GM12878 (cell line): ENCODE results near the gene AGMAT. TPM values are rescaled to one million over a fixed set of nuclear protein-coding genes. Genes with fewer than 3 reads are reported as not detected.

Source experiments
- BACH1 ChIP-seq: fragments of 450-650 bp; IDR thresholded peaks from 2 replicates; pipeline ENCODE4 v1.6.1; 2017; ENCODE audit warnings: mild to moderate bottlenecking, borderline replicate concordance
- BMI1 ChIP-seq: fragments of 450-650 bp; IDR thresholded peaks from 2 replicates; pipeline ENCODE4 v1.6.1; 2016; ENCODE audit warnings: mild to moderate bottlenecking, moderate library complexity, borderline replicate concordance
- BRCA1 ChIP-seq: IDR thresholded peaks from 2 replicates; pipeline ENCODE4 v1.6.1; 2011; ENCODE audit warnings: low read depth, low read length, improper control_type of control experiment
- CBFB ChIP-seq: IDR thresholded peaks from 2 replicates; pipeline ENCODE4 v1.6.1; 2016; ENCODE audit warnings: antibody characterized with exemption, low read depth
- CBX3 ChIP-seq: fragments of 200-600 bp; sonication (generic); IDR thresholded peaks from 2 replicates; pipeline ENCODE4 v1.6.1; 2016; ENCODE audit warnings: low read depth, borderline replicate concordance
- CEBPB ChIP-seq, 2 experiments: fragments of 150-350 bp in 1 of 2; IDR thresholded peaks; 2 replicates each; pipeline ENCODE4 v1.6.1; 2012 to 2014; ENCODE audit warnings: low read depth in 2 of 2, low read length in 2 of 2, borderline replicate concordance in 1 of 2, inconsistent platforms in 1 of 2
- CHD2 ChIP-seq: IDR thresholded peaks from 2 replicates; pipeline ENCODE4 v1.6.1; 2011; ENCODE audit warnings: low read depth, low read length, improper control_type of control experiment, borderline replicate concordance
- CUX1 ChIP-seq: IDR thresholded peaks from 2 replicates; pipeline ENCODE4 v1.6.1; 2012; ENCODE audit warnings: improper control_type of control experiment, low read depth, low read length; ENCODE audit not compliant: insufficient replicate concordance
- HDGF ChIP-seq: fragments of 450-650 bp; IDR thresholded peaks from 2 replicates; pipeline ENCODE4 v1.6.1; 2016; ENCODE audit warnings: antibody characterized with exemption
- IKZF1 ChIP-seq: fragments of 450-650 bp; conservative IDR thresholded peaks from 2 replicates; pipeline ENCODE4 v1.6.1; 2017; ENCODE audit warnings: antibody characterized with exemption, mild to moderate bottlenecking
- IRF5 ChIP-seq: fragments of 450-650 bp; IDR thresholded peaks from 2 replicates; pipeline ENCODE4 v1.6.1; 2017; ENCODE audit warnings: borderline replicate concordance
- LARP7 ChIP-seq: fragments of 450-650 bp; IDR thresholded peaks from 2 replicates; pipeline ENCODE4 v1.6.1; 2017; ENCODE audit warnings: mild to moderate bottlenecking
- MEF2A ChIP-seq: IDR thresholded peaks from 2 replicates; pipeline ENCODE4 v1.6.1; 2011; ENCODE audit warnings: low read depth, mild to moderate bottlenecking, low read length, moderate library complexity; ENCODE audit not compliant: insufficient read depth
- MEF2B ChIP-seq: fragments of 450-650 bp; IDR thresholded peaks from 2 replicates; pipeline ENCODE4 v1.6.1; 2018; ENCODE audit warnings: mild to moderate bottlenecking, moderate library complexity; ENCODE audit not compliant: partially characterized antibody, poor library complexity, severe bottlenecking
- NBN ChIP-seq: fragments of 450-650 bp; IDR thresholded peaks from 2 replicates; pipeline ENCODE4 v1.6.1; 2016
- NFIC ChIP-seq: IDR thresholded peaks from 2 replicates; pipeline ENCODE4 v1.6.1; 2012; ENCODE audit warnings: low read depth, mild to moderate bottlenecking, inconsistent platforms, low read length, moderate library complexity
- PKNOX1 ChIP-seq: fragments of 450-650 bp; IDR thresholded peaks from 2 replicates; pipeline ENCODE4 v1.6.1; 2016; ENCODE audit warnings: mild to moderate bottlenecking
- POU2F2 ChIP-seq: IDR thresholded peaks from 3 replicates; pipeline ENCODE4 v1.6.1; 2011; ENCODE audit warnings: low read depth, mild to moderate bottlenecking, low read length, borderline replicate concordance
- SMAD1 ChIP-seq: fragments of 450-650 bp; IDR thresholded peaks from 2 replicates; pipeline ENCODE4 v1.6.1; 2018; ENCODE audit warnings: mild to moderate bottlenecking, low read depth; ENCODE audit not compliant: partially characterized antibody
- SRF ChIP-seq, 2 experiments: IDR thresholded peaks; 2 replicates each; pipeline ENCODE4 v1.6.1; 2011; ENCODE audit warnings: low read depth in 2 of 2, low read length in 2 of 2, mild to moderate bottlenecking in 1 of 2, moderate library complexity in 1 of 2
- USF2 ChIP-seq: IDR thresholded peaks from 2 replicates; pipeline ENCODE4 v1.6.1; 2011; ENCODE audit warnings: low read depth, low read length, improper control_type of control experiment, borderline replicate concordance
- ZNF274 ChIP-seq: IDR thresholded peaks from one replicate; pipeline ENCODE4 v1.8.0; 2011; ENCODE audit not compliant: insufficient read length, insufficient read depth
- polyA plus RNA-seq, 11 experiments: library from polyadenylated mRNA; depleted of rRNA in 4 of 11; unstranded in 6 of 11; stranded (reverse) in 5 of 11; fragments of >200 nt; fragmentation: Nextera tagmentation in 4 of 11; fragmentation: Illumina TruSeq in 1 of 11; extraction: Ambion mirVana in 4 of 11; extraction: Trizol in 1 of 11; gene quantifications; 1 replicate in 1 of 11; 2 replicates in 10 of 11; pipeline versions ENCODE4 v1.2.1 to v1.2.3, GENCODE V29; 2011 to 2016; ENCODE audit warnings: inconsistent platforms in 2 of 11, missing spikeins in 2 of 11, low read depth in 1 of 11
- total RNA-seq, 4 experiments: library from RNA; depleted of rRNA in 3 of 4; stranded (reverse); fragments of >200 nt in 3 of 4; fragmentation: Illumina TruSeq in 1 of 4; extraction: Trizol in 1 of 4; gene quantifications; 2 replicates each; pipeline versions ENCODE4 v1.2.1 to v1.2.3, GENCODE V29; 2013 to 2021

AGMAT gene
- total and polyA plus RNA-seq, 10 of the 15 experiments (the other 5 are each of a cell fraction or from before 2014, with no cell fraction given), result 0.47 to 7.9 (median 4.7) TPM

GRCh38 chr1:15603050-15603965 is 18.5 kb upstream of the AGMAT start (continued):
- TF ChIP-seq POU2F2 (no peak), CBFB (no peak; the same call in 1 of the 2 replicates), SRF (IDR thresholded peaks at IDR 0.05; ENCODE audit: low read depth in 2 of 2, low read length in 2 of 2) (no peak), MEF2B (peak; percentile 89), CHD2 (peak; percentile 71; the same call in 1 of the 2 replicates), CEBPB (IDR thresholded peaks at IDR 0.05; ENCODE audit: borderline replicate concordance in 1 of 2, low read depth in 2 of 2, low read length in 2 of 2) (no peak), CUX1 (no peak), IRF5 (no peak), NFIC (no peak; the same call in 1 of the 2 replicates), LARP7 (0 out of 2 replicates have a peak, but pooled peaks have one; percentile 57), BACH1 (peak; percentile 70; the same call in 1 of the 2 replicates), BMI1 (peak; percentile 99), NBN (no peak), CBX3 (no peak), USF2 (peak; percentile 100), ZNF274 (no peak), SMAD1 (no peak), HDGF (no peak), BRCA1 (no peak), IKZF1 (peak; percentile 54), MEF2A (no peak), PKNOX1 (no peak)
